ENCODE results near the gene SCN11A.
A peak's percentile ranks its signal among the peaks of the same experiment; 100 is the strongest.
"Not testable (repeated sequence)": the region's sequence is repeated elsewhere in the genome, so short reads cannot be mapped to it uniquely, and the experiment has no call there.

Gene SCN11A

DNA sequence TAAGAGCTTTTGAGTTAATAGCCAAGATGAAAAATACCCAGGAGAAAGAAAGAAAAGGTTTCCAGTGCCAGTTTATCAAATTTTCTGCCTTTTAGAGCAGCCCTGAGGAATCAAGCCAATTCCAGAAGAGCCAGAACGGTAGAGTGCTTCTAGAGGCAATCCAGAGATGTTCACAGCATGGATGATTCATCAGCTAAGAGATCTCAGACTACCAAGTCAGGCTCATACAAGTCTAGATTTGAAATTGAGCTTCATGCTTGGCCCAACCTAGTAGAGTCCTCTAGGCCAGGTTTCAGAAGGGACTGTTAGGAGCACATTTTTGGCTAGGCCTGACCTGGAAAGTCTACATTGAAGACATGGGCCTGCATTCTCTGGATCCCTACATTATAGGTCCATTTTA lies 15.5 kb upstream of the SCN11A start:
- DNase-seq (ENCODE audit: low spot score) (no peak), FAIRE-seq (no peak)

DNA sequence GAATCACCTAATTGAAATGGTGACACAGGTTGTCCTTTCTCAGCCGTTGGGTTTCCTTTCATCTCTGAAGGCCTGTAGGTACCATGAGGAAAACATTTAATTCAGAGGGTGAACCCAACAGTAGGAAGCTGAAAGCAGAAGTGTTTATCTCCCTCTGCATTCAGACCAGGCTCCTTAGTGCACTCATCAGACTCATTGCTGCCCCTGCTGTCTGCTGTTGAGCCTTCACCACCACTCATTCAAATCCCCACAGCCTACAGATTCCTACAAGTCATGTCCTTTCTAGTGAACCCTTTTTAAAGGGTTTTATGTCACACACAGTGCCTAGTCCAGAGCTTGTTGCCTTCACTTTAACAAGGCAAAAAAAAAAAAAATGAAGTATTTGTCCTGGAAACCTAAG lies 13.5 kb upstream of the SCN11A start:
- FAIRE-seq (no peak), DNase-seq (ENCODE audit: low spot score) (peak; percentile 21)

DNA sequence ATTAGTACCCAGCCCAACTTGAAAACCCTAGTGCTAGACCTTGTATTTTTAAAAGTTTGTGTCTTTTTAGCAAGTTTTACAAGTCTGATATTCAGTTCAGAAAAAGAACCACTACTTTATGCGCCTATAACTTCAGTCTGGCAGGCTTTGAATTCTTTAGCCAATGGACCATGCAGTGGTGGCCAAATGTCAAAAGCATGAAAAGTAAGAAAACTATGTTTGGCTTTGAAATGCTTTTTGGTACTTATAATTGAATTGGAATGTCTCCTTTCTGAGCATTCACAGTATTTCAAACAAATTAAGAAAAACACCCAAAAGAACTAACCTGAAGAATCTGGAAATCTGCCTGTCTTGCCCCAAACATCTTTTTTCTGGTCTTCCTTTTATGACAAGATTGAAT lies 12.9 kb upstream of the SCN11A start:
- no peak for FAIRE-seq
- DNase-seq (ENCODE audit: low spot score): no peak

DNA sequence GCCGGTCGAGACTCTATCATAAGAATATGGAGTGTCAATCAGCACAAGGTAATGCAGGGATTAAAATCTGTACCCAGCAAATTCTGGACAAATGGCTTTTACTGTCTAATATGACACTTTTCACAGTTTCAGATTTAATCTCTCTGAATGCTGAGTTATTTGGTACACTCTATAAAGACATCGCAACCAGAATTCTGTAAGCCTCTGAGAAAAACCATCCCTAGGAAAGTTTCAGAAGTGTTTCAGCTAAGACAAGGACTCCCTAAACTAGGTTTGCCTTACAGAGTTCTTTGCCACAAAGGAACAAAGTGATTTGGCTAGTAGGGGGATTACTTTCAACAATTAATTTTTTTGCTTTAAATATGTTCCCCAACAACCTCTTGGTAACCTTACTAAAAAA lies 11.4 kb upstream of the SCN11A start:
- no peak for FAIRE-seq
- DNase-seq (ENCODE audit: low spot score): no peak

DNA sequence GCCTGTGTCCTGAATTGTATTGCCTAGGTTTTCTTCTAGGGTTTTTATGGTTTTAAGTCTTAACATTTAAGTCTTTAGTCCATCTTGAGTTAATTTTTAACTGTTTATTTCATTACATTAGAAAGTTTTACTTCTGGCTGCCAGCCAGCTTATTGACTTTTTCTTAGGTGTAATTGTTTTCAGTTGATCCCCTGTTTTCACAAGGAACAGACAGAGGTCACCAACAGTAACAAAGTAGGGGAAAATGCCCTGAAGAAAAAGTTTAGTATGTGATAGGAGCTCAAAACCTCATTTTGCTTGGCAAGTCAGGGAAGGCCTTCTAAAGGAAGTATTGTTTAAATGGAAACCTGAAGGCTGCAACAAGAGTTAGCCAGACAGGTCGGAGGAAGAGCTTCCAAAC lies 10.4 kb upstream of the SCN11A start:
- FAIRE-seq: no peak
- DNase-seq (ENCODE audit: low spot score): no peak

DNA sequence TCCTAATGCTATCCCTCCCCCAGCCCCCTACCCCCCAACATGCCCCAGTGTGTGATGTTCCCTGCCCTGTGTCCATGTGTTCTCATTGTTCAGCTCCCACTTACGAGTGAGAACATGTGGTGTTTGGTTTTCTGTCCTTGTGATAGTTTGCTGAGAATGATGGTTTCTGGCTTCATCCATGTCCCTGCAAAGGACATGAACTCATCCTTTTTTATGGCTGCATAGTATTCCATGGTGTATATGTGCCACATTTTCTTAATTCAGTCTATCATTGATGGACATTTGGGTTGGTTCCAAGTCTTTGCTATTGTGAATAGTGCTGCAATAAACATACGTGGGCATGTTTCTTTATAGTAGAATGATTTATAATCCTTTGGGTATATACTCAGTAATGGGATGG lies 9.5 kb upstream of the SCN11A start:
- not testable (repeated sequence) for DNase-seq (ENCODE audit: low spot score); FAIRE-seq

DNA sequence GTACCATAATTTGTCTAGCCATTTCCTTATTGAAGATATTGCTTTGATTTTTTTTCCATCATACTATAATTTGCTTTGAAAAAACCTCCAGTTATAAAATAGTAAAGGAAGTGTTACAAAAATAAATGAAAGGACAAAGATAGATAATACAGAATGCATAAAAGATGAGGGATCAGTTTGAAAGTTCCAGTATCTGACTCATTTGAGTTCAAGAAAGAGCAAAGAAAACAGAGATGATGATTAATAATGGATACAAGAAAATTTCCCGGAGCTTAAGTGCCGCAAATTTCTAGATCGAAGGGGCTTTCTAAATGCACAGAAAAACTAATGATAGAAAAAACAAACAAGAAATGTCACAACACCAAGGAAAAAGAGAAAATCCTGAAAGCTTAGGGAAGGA lies 4.4 kb upstream of the SCN11A start:
- FAIRE-seq (no peak), DNase-seq (ENCODE audit: low spot score) (no peak)

DNA sequence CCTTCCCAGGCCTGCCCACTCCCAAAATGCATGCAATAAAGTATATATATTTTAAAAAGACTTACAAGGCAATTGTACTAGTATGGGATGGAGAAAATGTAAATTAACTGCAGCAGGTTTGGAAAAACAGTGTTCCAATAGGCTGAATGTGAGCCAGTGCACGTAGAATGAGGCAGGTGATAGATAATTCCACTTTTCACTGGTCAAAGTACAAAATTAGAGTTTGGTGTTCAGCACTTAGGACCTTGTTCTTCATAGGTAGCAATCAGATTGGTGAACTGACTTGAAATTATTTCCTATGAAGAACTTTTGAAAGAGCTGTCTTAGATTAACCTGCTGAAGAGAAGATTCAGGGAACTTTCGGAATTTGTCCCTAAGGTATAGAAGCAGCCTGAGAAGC lies 2.0 kb upstream of the SCN11A start:
- FAIRE-seq (no peak), DNase-seq (ENCODE audit: low spot score) (no peak)

DNA sequence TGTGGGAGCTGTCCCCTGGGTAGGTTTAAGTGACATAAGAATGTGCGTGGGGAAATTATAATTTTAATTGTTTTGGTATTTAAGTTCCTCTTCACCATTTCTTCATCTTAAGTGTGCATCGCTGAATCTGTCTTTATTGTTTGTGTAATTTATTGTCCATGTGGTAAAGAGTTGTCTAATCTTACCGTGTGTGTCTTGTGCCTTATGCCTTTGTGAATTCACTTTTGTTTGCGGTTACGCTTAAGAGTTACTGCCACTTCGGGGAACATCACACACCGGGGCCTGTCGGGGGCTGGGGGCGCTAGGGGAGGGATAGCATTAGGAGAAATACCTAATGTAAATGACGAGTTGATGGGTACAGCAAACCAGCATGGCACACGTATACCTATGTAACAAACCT lies 839 bp upstream of the SCN11A start:
- no peak for DNase-seq (ENCODE audit: low spot score)
- no peak for FAIRE-seq

DNA sequence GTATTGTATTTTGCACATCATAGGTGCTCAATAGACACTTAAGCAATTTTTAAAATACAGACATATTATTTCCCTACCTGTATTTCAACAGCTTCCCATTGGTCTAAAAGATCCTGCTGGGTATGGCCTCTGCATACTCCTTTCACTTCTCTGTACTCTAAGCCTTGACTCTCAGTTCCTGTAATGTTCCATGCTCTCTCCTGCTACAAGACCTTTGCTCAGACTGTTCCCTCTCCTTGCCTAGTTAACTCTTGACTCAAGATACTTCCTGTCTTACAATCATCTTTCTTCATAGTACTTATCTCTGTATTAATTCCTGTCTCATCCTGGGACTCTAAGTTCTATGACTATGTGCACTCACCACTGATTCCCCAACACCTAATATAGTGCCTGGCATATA lies 1.7 kb downstream of the SCN11A start:
- DNase-seq (ENCODE audit: low spot score) (no peak), FAIRE-seq (no peak)

DNA sequence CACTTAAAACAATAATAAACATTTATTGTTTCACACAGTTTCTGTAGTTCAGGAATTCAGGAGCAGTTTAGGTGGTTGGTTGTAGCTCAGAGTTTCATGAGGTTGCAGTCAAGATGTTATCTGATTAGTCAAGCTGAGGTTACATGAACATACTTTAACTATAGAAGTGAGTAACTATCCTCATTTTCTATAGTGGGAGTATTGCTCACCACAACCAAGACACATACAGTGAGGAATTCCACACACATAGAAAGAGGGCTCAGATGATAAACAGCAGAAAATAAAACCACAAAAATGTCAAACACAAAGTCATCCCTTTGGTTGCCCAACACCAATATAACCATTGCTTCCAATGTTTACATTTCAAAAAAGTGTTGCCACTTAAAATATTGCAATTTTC lies 13.6 kb downstream of the SCN11A start:
- DNase-seq (ENCODE audit: low spot score) (no peak), FAIRE-seq (no peak)

DNA sequence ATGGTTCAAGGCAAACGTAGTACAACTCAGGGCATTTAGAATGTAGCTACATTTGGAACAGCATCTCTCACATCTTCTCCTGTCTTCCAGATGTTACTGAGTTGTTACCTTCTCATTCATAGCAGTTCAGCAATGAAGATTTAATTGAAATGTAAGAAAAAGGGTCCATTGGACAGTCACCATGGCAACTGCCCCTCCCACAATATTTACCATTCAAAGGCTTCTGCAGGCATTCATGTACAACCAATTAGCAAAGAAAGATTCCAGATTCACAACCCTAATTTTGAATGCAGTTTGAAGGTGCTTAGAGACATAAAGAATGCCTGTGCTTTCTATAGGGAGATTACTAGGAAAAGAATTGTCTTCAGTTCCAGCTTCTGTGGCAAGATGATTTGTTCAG lies 22.2 kb downstream of the SCN11A start:
- FAIRE-seq: no peak
- no peak for DNase-seq (ENCODE audit: low spot score)

DNA sequence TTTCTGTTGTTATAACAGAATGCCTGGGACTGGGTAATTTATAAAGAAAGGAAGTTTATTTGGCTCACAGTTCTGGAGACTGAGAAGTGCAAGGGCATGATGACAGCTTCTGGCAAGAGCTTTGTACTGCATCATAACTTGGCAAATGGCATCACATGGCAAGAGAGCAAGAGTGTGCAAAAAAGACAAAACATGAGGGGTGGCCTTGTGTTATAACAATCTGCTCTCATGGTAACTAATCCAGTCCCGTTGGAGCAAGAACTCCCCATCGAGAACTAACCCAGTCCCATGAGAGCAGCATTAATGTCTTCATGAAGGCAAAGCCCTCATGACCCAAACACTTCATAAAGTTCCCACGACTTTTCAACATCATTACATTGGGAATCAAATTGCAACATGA lies 23.2 kb downstream of the SCN11A start:
- FAIRE-seq (no peak), DNase-seq (ENCODE audit: low spot score) (no peak)

DNA sequence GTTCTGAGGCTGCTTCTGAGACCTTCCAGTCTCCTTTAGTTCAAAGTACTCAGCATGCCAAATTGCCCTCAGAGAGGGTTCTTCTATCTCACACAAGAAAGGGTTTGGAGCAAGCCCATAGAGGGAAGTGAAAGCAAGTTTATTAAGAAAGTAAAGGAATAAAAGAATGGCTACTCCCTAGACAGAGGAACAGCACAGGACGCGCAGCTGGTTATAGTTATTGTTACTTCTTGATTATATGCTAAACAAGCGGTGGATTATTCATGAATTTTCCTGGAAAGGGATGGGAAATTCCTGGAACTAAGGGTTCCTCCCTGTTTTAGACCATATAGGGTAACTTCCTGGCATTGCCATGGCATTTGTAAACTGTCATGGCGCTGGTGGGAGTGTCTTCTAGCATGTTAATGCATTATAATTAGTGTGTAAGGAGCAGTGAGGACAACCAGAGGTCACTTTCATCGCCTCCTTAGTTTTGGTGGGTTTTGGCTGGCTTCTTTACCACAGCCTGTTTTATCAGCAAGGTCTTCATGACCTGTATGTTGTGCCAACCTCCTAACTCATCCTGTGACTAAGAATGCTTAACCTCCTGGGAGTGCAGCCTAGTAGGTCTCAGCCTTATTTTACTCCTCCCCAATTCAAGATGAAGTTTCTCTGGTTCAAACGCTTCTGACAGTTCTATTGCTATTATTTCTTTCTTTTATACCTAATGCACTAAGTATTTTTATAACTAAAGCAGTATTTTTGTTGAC lies 26.3 kb downstream of the SCN11A start:
- DNase-seq (ENCODE audit: low spot score) (no peak), FAIRE-seq (no peak)

DNA sequence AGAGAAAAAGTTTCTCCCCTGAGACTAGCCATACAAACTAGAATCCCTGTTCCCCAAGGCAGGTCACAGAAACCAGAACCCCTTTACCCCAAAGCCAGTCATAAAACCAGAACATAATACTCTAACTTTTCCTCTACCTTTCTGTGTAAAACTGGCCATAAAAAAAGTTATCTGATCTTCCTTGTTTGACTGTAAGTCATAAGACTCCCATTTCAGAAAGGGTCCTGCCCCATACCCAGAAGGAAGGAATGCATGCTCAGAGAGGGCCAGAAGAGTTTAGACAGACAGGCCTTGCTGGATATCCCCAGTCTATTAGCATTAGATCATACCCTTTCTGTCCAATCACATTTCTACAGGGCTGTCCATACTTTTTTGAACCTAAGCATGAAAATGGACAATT lies 27.2 kb downstream of the SCN11A start:
- DNase-seq (ENCODE audit: low spot score) (no peak), FAIRE-seq (no peak)

DNA sequence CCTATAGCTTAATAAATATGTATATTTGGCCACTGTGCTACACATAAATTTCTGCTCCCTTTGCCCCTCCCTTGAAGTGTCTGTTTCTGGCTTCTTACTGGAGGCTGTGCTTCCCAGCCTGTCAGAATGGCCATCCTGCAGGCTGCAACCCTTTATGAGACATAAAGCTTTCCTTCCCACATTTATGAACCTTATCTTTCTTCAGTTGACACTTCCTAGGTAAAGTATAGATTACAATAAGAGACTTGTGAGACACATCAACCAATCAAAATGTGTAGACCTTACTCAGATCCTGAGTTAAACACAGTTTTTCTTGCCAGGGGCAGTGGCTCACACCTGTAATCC lies 29.5 kb downstream of the SCN11A start:
- DNase-seq (ENCODE audit: low spot score) (no peak), FAIRE-seq (no peak)

DNA sequence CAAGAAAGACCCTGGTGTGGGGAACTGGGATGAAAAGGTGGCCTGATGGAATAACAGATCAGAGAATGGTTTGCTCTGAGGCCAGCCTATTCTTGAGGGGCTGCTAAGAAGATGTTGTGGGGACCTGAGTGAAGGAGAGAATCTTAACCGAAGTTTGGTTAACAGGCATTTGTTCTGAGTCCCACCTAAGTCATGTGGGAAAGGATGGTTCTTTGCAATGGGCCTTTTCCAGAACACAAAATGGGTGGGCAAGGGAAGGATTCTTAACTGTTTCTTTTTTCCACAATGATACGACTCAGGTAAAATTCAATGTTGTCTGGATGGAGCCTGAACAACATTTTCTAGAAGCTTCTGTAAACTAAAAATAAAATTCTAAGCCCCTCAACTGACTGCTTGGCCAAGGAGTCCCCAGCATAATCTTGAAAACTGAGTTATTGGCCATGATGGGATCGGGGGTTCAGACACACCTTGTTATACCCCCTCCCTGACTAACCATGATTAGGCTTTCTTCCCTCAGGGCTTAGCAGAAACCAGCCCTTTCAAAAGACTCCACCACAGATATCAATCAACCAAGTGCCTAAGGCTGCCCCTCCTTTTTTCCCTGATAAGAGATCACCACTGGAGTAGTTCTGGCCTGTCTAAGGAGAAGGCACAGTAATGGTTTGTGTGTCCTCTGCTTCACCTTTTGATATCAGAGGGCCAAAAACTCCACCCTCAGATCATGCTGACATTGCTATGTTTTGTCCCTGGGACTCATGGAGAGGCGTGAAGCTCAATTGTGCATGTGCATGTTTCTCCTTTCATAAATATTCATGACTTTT lies 30.1 kb downstream of the SCN11A start:
- FAIRE-seq (no peak), DNase-seq (ENCODE audit: low spot score) (no peak)

DNA sequence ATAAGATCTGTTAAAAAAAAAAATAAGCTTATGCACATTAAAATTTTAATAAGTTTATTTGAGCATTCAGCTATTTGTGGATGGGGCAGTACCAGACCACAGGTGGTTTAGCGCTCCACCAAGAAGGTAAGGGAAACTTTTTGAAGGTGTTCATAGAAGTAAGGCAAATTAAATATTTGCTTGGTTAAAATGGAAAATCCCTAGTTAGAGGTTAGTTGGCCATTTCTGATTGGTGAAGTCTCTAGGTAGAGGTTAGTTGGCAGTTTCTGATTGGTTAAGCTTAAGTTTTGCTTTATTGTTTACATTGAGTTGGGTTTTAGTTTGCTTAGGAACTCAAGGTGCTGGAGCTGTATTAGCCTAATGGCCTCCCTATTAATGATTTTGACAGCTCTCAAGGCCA lies 30.7 kb downstream of the SCN11A start:
- FAIRE-seq (no peak), DNase-seq (ENCODE audit: low spot score) (no peak)

DNA sequence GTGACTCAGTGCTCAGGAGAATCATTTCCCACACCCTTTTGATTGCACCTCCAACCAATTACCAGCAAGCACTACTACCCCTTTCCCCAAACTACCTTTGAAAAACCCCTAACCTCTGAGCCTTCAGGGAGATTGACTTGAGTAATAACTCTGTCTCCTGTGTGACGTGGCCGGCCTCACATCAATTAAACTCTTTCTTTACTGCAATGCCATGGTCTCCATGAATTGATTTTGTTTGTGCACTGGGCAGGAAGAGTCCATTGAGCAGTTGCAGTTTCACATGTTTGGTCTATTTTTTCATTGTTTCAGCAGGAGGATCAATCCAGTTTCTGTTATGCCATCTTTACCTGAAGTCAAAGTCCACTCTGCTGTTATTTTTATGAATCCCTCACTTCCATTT lies 32.4 kb downstream of the SCN11A start:
- FAIRE-seq: no peak
- DNase-seq (ENCODE audit: low spot score): no peak

DNA sequence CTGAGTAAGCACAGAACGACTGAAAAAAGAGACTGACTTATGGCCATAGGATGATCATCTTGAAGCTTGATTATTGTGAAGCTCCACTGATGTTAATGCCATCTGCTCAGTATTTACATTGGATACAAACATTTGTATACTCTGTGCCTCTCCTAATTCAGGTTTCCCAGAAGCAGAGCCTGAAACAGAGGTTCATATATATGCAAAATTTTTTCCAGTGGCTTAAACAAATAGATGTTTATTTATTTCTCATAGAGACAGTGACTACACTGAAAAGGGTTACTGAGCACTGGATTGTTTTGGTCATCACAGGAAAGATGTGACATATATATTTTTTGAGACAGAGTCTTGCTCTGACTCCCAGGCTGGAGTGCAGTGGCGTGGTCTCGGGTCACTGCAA lies 36.3 kb downstream of the SCN11A start:
- DNase-seq (ENCODE audit: low spot score) (no peak), FAIRE-seq (no peak)

DNA sequence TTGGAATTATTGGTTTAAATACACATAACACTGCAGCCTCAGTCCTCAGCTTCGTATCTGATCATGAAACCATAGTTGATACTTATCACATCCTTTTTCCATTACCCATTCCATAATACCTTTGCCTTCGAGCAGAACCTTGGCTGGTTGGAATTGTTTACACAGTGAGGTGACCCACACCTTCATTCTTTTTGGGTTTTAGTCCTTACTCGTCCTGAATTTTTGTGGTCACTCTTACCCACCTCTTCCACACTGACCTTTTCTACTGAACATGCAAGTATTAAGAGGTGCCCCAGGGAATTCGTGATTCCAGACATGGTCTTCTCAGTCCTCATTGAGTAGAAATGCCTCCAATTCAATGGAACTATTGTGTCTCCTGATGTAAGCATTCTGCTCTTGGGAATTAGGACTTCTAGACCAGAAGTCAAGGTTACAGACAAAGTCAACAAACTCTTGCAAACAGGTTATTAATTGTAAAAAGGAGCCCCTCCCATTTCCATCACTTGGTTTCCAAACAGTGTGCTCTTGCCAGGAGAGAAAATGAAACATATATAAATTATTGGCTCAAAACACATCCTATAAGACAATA lies 37.7 kb downstream of the SCN11A start:
- FAIRE-seq (no peak), DNase-seq (ENCODE audit: low spot score) (no peak)

DNA sequence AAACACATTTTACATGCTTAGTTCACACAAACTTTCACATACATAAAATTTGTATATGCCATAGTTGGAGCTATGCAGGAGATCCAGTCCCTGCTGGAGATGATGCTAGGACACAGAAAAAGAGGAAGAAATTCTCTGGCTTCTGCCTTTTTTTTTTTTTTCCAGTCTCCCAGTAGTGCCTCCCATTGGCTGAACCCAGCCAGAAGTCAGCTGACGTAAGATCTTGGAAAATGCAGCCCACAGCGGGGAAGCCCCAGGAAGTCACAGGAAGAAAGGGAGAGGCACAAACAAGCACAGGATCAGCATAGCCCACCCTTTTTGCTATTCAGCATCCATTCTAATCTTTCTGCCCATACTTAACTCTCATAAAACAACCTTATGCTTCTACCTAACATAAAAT lies 38.5 kb downstream of the SCN11A start:
- DNase-seq (ENCODE audit: low spot score): no peak
- no peak for FAIRE-seq

DNA sequence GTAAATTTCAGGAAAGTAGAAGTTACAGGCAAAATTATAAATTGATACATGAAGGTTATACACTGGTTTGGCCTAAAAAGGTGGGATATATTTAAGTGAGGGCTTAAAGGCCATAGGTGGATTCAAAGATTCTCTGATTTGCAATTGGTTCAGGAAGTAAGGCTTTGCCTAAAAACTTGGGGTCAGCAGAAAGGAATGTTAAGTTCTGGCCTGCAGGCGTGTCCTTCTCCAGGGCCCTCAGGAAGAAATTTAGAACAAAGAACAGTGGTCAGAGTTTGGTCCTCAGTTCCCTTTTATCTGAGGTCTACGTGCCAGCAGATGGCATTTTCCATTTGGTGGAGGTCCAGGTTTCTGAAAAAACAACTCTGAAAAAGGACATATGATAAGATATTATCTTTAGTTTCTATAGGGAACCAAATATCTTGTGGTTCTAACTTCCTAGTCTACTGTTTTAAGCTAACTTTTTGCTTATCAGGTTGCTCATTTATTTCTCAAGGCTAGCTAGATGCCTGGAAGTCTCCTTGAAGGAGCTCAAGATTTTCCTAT lies 40.5 kb downstream of the SCN11A start:
- DNase-seq (ENCODE audit: low spot score) (no peak), FAIRE-seq (no peak)

Measured in urothelium cell line (cell line).